Mesendoderm (in vitro differentiated cells): ENCODE measurements around the gene BZW1.

Experiments used
- DNase-seq: peaks from one replicate; pipeline ENCODE4 v3.0.0; 2013
- H2AK5ac ChIP-seq: 2 replicates; pipeline ENCODE4 v1.6.1; 2013; ENCODE audit warnings: low read length, inconsistent platforms
- H2BK120ac ChIP-seq: 2 replicates; pipeline ENCODE4 v1.6.1; 2013; ENCODE audit warnings: low read depth, mild to moderate bottlenecking, low read length, moderate library complexity, mixed read lengths
- H2BK15ac ChIP-seq: replicated peaks from 2 replicates; pipeline ENCODE4 v1.6.1; 2013; ENCODE audit warnings: low read depth, mild to moderate bottlenecking, moderate library complexity
- H2BK5ac ChIP-seq: 2 replicates; pipeline ENCODE4 v1.6.1; 2013; ENCODE audit warnings: low read length, inconsistent platforms
- H3K18ac ChIP-seq: 2 replicates; pipeline ENCODE4 v1.6.1; 2013; ENCODE audit warnings: mild to moderate bottlenecking, low read length, mixed read lengths
- H3K23ac ChIP-seq: one replicate; pipeline ENCODE4 v1.6.1; 2013; ENCODE audit warnings: low read length
- H3K27ac ChIP-seq: 2 replicates; pipeline ENCODE4 v1.5.1; 2013; ENCODE audit warnings: low read depth, mild to moderate bottlenecking, inconsistent platforms, low read length, moderate library complexity
- H3K27me3 ChIP-seq: 2 replicates; pipeline ENCODE4 v1.6.1; 2013; ENCODE audit warnings: low read length, control low read depth, mild to moderate bottlenecking, inconsistent platforms; ENCODE audit not compliant: insufficient read depth, poor library complexity
- H3K36me3 ChIP-seq: 2 replicates; pipeline ENCODE4 v1.6.1; 2013; ENCODE audit warnings: low read length, inconsistent platforms; ENCODE audit not compliant: control insufficient read depth, insufficient read depth
- H3K4ac ChIP-seq: one replicate; pipeline ENCODE4 v1.6.1; 2013; ENCODE audit warnings: low read depth, mild to moderate bottlenecking, low read length, moderate library complexity
- H3K4me1 ChIP-seq: 2 replicates; pipeline ENCODE4 v1.6.1; 2013; ENCODE audit warnings: low read depth, low read length, inconsistent platforms; ENCODE audit not compliant: control insufficient read depth
- H3K4me2 ChIP-seq: 2 replicates; pipeline ENCODE4 v1.6.1; 2013; ENCODE audit warnings: low read length
- H3K4me3 ChIP-seq: 2 replicates; pipeline ENCODE4 v1.5.1; 2013; ENCODE audit warnings: mild to moderate bottlenecking, low read length
- H3K56ac ChIP-seq: one replicate; pipeline ENCODE4 v1.6.1; 2013; ENCODE audit warnings: low read length
- H3K79me1 ChIP-seq: 2 replicates; pipeline ENCODE4 v1.6.1; 2013; ENCODE audit warnings: low read length, inconsistent platforms
- H3K79me2 ChIP-seq: 2 replicates; pipeline ENCODE4 v1.6.1; 2013; ENCODE audit warnings: mild to moderate bottlenecking, low read length; ENCODE audit not compliant: control insufficient read depth, insufficient read depth
- H3K9ac ChIP-seq: 2 replicates; pipeline ENCODE4 v1.6.1; 2013; ENCODE audit warnings: low read length, inconsistent platforms
- H4K5ac ChIP-seq: one replicate; pipeline ENCODE4 v1.6.1; 2013; ENCODE audit warnings: low read length
- H4K8ac ChIP-seq: one replicate; pipeline ENCODE4 v1.6.1; 2013; ENCODE audit warnings: low read depth, mild to moderate bottlenecking, control low read depth, low read length, moderate library complexity
- WGBS: extraction: QIAGEN DNeasy Blood & Tissue Kit; methylation state at CpG from one replicate; pipeline ENCODE4 v1.1.7; 2013; ENCODE audit warnings: low lambda C conversion rate, missing lambda C conversion rate; ENCODE audit not compliant: insufficient coverage; ENCODE audit errors: extremely low coverage; 5-methylcytosine and 5-hydroxymethylcytosine counted together

BZW1 gene

GRCh38 chr2:200845194-200845593 is 33.5 kb downstream of the BZW1 start:
- Histone ChIP-seq H3K79me2 (no peaks in the 10 kb centered on the region), H2BK5ac (no peak overlapping the region), H3K23ac (no peak overlapping the region)

GRCh38 chr2:200845669-200846325 is 34.1 kb downstream of the BZW1 start:
- Histone ChIP-seq H3K27me3 (no peaks in the 10 kb centered on the region), H4K5ac (no peak overlapping the region), H3K79me2 (no peaks in the 10 kb centered on the region), H2AK5ac (no peak overlapping the region), H3K18ac (no peak overlapping the region), H3K56ac (no peak overlapping the region), H3K36me3 (no peaks in the 10 kb centered on the region), H3K9ac (no peak overlapping the region), H3K4me3 (no peak overlapping the region), H2BK120ac (no peak overlapping the region), H3K23ac (no peak overlapping the region), H4K8ac (no peak overlapping the region), H2BK5ac (no peak overlapping the region), H3K4ac (no peak overlapping the region), H3K4me1 (no peaks in the 10 kb centered on the region), H3K4me2 (no peak overlapping the region), H2BK15ac (no peak overlapping the region), H3K27ac (no peak overlapping the region), H3K79me1 (no peaks in the 10 kb centered on the region)
- DNase-seq = no peak
- no CpG with 5 or more reads among the region's 10 CpGs for whole genome bisulfite sequencing

More at GRCh38 chr2:200845194-200845593, 33.5 kb downstream of the BZW1 start:
- no peaks in the 10 kb centered on the region for H3K27me3 ChIP-seq
- no peak for DNase-seq
- no peak overlapping the region for H3K4me2 ChIP-seq
- no peak overlapping the region for H3K9ac ChIP-seq
- no peak overlapping the region for H3K4ac ChIP-seq
- no peak overlapping the region for H2AK5ac ChIP-seq
- no CpG with 5 or more reads among the region's 5 CpGs for WGBS
- no peaks in the 10 kb centered on the region for H3K4me1 ChIP-seq
- H2BK15ac ChIP-seq = no peak overlapping the region
- H3K36me3 ChIP-seq = no peaks in the 10 kb centered on the region
- no peak overlapping the region for H3K56ac ChIP-seq
- H3K18ac ChIP-seq = no peak overlapping the region
- no peaks in the 10 kb centered on the region for H3K79me1 ChIP-seq
- H4K8ac ChIP-seq = no peak overlapping the region
- H4K5ac ChIP-seq = no peak overlapping the region
- no peak overlapping the region for H2BK120ac ChIP-seq
- H3K4me3 ChIP-seq = no peak overlapping the region
- H3K27ac ChIP-seq = no peak overlapping the region

DNA sequence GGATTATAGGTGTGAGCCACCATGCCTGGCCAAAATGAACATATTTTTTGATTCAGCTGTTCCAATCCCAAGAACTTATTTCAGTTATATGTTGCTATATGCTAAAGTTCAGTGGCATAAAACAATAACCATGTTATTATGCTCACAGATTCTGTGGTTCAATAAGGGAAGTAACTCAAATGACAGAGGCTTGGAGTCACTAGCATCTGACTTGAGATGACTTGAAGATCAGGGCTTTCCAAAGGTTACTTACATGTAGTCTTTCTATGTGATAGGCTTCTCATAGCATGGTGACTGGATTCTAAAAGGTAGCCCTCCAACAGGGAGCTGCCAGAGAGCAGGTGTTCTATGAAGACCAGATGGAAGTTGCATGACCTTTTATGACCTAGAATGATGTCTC is 35.6 kb downstream of the BZW1 start:
- Histone ChIP-seq H3K9ac (no peak overlapping the region), H3K56ac (no peak overlapping the region), H3K4ac (no peak overlapping the region), H3K27me3 (no peaks in the 10 kb centered on the region), H2BK5ac (no peak overlapping the region), H3K27ac (no peak overlapping the region), H3K4me1 (no peaks in the 10 kb centered on the region), H2BK120ac (no peak overlapping the region), H4K5ac (no peak overlapping the region), H3K79me1 (no peaks in the 10 kb centered on the region), H3K23ac (no peak overlapping the region), H3K4me3 (no peak overlapping the region), H3K18ac (no peak overlapping the region), H3K79me2 (no peaks in the 10 kb centered on the region), H2BK15ac (no peak overlapping the region), H4K8ac (no peak overlapping the region), H2AK5ac (no peak overlapping the region), H3K36me3 (peaks cover 5% of the 10 kb centered on the region), H3K4me2 (no peak overlapping the region)
- no peak for DNase-seq

DNA sequence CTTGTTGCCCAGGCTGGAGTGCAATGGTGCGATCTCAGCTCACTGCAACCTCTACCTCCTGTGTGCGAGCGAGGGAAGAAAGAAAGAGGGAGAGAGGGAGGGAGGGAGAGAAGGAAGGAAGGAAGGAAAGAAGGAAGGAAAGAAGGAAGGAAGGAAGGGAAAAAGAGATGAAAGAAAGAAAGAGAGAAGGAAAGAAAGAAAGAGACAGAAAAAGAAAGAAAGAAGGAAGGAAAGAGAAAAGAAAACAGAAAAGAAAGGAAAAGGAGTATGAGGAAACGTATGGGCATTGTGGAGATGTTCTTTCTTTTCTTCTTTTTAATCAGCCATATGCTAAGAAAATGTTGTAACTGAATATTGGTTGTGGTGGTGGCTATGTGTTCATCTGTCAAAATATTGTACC is 36.2 kb downstream of the BZW1 start:
- no CpG with 5 or more reads among the region's 4 CpGs for WGBS

DNA sequence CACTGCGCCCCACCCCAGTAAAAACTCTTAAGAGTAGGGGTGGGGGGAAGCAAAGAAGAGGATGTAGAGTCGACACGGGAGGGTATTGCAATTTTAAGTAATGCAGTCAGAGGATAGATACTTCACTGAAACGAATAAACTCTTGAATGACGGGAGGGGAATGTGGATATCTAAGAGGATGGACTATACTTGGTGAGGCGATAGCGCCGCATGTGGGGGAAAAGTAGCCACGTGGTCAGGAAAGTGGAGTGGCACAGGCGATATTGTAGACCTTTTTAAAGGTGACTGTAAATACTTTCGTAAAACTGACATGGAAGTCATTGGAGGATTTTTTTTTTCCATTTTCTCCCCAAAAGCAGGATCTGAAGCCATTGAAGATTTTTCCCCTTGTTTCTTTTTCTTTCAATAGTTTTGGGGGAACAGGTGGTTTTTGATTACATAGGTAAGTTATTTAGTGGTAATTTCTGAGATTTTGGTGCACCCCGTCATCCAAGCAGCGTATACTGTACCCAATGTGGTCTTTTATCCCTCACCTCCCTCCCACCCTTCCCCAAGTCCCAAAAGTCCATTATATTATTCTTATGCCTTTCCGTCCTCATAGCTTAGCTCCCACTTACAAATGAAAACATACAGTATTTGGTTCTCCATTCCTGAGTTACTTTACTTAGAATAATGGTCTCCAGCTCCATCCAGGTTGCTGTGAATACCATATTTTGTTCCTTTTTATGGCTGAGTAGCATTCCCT is 39.0 kb downstream of the BZW1 start:
- no peaks in the 10 kb centered on the region for H3K79me2 ChIP-seq
- no peak overlapping the region for H2BK5ac ChIP-seq
- no peaks in the 10 kb centered on the region for H3K27me3 ChIP-seq
- no peak overlapping the region for H2BK15ac ChIP-seq
- H3K18ac ChIP-seq = no peak overlapping the region
- WGBS = no CpG with 5 or more reads among the region's 14 CpGs
- H4K5ac ChIP-seq = no peak overlapping the region
- no peaks in the 10 kb centered on the region for H3K79me1 ChIP-seq
- no peak overlapping the region for H3K56ac ChIP-seq
- no peak overlapping the region for H4K8ac ChIP-seq
- DNase-seq = no peak
- no peak overlapping the region for H3K4me3 ChIP-seq
- no peak overlapping the region for H3K23ac ChIP-seq
- no peak overlapping the region for H2AK5ac ChIP-seq
- H3K4me2 ChIP-seq = no peak overlapping the region
- no peak overlapping the region for H3K27ac ChIP-seq
- H3K4ac ChIP-seq = no peak overlapping the region
- H3K4me1 ChIP-seq = no peaks in the 10 kb centered on the region
- no peak overlapping the region for H3K9ac ChIP-seq
- no peak overlapping the region for H2BK120ac ChIP-seq
- H3K36me3 ChIP-seq = peaks cover 5% of the 10 kb centered on the region

More for the DNA sequence above, 36.2 kb downstream of the BZW1 start:
- no peaks in the 10 kb centered on the region for H3K4me1 ChIP-seq
- H2BK120ac ChIP-seq = no peak overlapping the region
- no peaks in the 10 kb centered on the region for H3K27me3 ChIP-seq
- H3K79me2 ChIP-seq = no peaks in the 10 kb centered on the region
- no peak overlapping the region for H2BK15ac ChIP-seq
- no peak overlapping the region for H3K56ac ChIP-seq
- no peak overlapping the region for H3K4ac ChIP-seq
- no peak overlapping the region for H3K27ac ChIP-seq
- no peak overlapping the region for H4K8ac ChIP-seq
- H3K23ac ChIP-seq = no peak overlapping the region
- H3K79me1 ChIP-seq = no peaks in the 10 kb centered on the region
- no peak overlapping the region for H3K18ac ChIP-seq
- H3K4me3 ChIP-seq = no peak overlapping the region
- no peak overlapping the region for H2BK5ac ChIP-seq
- no peak overlapping the region for H4K5ac ChIP-seq
- H3K4me2 ChIP-seq = no peak overlapping the region
- peaks cover 5% of the 10 kb centered on the region for H3K36me3 ChIP-seq
- DNase-seq = no peak
- H3K9ac ChIP-seq = no peak overlapping the region
- H2AK5ac ChIP-seq = no peak overlapping the region
